ENCODE measurements around the gene ESD.
"Not testable (repeated sequence)": the region's sequence is repeated elsewhere in the genome, so short reads cannot be mapped to it uniquely, and the experiment has no call there.

ESD gene, protein sequence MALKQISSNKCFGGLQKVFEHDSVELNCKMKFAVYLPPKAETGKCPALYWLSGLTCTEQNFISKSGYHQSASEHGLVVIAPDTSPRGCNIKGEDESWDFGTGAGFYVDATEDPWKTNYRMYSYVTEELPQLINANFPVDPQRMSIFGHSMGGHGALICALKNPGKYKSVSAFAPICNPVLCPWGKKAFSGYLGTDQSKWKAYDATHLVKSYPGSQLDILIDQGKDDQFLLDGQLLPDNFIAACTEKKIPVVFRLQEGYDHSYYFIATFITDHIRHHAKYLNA

DNA sequence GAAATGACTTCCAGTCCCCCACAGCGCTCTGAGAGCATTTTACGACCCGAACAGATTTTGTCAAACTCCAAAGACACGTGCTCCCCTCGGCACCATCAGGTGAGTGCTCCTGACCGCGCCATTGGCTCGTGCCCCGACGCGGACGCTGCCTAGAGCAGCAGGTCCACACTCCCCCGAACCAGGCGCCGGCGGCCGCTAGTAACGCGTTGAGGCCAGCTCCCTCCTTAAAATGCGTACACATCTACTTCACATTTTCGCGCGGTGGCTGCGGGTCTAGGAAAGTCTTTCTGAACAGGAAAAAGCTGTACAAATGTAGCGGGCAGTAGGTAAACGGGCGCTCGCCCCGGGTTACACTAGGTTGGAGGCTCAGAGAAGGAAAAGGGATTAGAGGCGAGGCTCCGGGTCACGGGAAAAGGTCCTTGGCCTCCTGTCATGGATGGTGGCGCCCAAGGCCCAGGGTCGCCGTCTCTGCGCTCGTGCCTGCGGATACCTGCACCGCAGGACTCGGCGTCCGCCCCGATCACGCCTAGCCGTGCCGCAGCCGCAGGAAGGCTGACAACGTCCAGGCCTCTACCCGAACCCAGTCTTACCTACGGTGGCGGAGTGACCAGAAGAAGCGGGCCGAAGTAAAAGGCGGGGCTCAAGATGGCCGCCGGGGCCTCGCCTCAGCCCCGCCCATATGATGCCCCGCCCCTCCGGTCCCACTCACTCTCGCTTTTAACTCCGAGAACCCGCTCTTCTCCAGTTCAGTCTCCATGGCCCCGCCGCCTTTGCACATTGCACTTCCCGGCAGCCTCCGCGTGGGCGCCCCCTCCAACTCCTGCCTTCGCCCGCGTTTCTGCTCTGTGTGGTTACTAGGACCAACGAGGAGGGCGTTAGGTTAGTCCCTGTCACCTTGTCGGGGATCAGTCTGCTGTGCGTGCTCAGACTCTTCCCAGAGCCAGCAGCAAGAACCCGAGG, at the start of gene ESD:
Gene ESD, minus strand, starts transcription at position 647 of the 960 bp plus-strand sequence. CDS start 5,748 bp downstream, outside the sequence.
- DNase-seq = peak; percentile 96

DNA sequence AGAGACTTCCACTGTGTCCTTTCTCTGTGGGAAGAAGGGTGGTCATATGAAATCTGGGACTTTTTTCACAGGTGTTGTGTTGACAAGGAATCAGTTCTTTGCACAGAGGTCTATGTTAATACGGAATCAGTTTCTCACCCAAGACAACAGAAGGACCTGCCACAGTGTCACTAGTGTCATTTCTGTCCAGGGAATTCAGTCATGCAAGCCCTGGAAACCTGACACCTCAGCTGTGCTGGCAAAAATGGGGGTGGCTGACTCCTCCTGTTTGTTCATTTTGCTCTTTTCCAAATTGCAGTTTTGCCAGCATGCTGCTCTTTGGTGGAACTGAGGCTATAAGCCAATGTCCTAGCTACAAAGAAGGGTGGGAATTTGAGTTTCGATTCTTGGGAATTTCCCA, 49.8 kb upstream of the ESD start:
- no peak for DNase-seq

DNA sequence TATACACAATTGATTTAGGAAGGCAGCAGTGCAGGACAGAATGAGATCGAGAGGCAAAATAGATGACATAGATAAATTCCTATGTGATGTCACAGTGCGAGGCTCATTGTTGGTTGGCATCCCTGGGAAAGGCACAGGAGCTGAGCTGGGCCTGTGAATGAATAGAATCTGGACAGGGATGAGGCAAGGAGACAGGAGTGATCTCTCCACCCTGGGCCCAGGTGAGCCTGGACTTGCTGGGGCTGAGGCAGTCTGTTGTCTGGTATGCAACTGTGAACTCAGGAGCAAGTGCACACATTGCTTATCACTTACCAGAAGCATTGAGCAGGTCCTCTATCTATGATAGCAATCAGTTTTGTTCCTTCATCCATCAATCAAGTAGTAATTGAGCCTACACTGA, 48.2 kb upstream of the ESD start:
- DNase-seq = no peak

DNA sequence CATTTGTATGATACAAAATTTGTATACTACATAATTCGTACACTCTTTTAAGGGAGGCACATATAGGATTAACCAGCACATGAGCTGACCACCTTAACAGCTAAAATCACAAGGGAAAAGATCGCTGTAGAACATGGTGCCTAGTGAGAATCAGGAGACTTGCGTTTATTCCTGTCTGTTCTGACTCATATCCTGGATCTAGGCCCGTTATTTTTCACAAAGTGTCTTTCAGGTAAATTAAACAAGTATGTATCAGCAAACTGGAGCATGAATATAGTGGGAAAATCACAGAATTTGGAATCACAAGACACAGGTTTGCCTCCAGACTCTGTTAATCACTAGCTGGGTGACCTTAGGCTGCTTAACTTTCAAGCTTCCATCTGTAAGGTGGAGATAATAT, 47.5 kb upstream of the ESD start:
- DNase-seq = no peak

DNA sequence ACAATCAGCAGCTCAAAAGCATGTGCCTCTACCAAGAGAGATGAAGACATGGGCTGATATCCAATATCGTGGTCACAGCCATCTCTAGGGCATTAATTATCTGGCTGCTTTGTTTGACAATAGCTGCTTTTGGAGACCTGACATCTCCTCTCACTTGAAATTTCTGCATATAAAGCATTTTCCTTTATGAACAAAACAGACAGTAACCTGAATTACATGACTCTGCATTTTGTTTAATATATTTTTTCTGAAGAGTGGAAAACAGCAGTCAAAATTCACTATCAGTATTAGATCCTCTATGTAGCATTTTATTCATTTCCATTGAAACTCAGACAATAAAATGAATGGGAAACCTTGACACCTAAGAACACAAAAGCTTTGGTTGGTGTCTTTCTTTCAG, 42.4 kb upstream of the ESD start:
- DNase-seq = no peak

DNA sequence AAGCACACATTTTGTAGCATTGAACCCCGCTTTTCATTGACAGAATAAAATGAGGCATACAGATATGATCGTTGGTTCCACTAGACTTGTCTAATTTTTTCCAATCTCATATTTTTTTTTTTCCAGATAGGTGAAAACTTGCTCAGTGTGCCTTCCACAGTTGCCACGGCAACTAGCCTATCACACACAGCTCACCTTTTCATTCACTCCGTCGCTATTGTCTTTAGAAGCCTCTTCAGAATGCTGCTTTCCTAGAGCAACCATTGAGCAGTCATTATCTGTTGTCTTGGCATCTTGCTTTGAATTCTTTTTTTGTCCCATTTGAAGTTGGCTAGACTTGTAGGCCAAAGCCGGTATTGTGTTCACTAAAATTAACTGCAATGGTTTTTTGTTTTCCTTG, 37.7 kb upstream of the ESD start:
- no peak for DNase-seq

DNA sequence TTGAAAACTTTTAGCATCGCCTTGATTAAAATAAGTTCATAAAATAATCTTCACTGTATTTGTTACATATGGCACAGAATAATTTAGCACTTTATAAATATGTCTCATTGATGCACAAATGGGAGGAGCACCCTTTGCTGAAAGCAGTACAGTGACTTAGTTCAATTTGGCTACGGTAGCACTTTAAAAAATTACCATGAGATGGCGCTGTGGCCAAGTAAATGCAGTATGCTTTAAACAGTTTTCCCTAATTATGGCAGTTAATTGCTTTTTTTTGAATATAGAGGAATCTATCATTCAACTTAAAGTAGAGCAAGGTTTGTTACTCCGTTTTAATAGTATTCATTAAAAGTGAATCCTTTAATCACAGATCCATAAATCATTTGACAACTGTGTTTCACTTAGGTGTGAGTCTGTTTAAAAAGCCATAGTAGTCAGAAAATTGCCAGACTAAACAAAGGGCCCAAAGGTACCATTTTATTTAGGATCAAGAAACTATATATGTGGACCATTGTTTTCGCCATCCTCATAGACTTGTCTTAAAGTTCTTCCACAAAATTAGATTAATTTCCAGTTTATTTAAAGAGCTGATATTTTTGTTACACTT, 34.7 kb upstream of the ESD start:
- DNase-seq = peak; percentile 71 to 72

DNA sequence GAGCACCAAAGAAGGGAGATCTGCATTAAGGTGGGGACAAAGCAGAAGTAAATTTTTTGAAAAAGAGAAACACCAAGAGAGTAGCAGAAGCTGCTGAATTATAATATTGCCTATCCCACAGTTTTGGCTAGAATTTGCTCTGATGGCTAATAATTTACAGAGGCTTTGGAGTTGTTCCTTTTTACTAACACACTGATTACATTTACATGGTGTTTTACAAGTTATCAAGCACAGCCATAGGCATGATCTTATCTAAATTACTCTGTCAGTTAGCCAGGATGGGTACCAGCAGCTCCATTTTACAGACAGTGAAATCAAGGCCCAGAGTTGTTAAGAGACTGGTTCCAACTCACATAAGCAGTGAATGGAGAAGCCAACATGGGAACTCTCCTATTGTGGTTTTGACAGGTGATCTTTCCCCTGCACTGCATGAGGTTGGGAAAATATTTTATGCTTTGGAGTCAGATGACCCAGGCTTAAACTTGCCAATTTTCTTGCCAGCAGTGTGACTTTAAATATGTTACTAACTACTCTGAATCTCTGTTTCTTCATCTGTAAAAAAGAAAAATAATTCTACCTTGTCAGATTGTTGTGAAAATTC, 33.5 kb upstream of the ESD start:
- no peak for DNase-seq

DNA sequence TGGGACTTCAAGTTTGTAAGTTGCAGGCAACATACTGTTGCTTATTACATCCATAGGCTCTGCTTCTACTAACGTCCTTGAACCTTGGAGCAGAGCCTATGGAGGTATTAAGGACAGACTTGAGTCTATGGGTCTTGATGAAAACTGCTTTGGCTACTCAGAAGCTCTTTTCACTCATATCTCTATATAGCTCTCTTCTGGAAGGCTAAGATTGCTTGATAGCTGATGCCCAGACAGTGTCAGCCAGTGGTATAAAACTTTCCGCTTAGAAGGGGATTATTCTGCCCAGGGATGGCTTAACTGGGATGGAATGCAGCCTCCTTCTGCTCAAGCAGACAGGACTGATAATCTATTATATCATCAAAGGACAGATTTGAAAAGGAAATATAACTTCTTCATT, 25.6 kb upstream of the ESD start:
- DNase-seq = no peak

DNA sequence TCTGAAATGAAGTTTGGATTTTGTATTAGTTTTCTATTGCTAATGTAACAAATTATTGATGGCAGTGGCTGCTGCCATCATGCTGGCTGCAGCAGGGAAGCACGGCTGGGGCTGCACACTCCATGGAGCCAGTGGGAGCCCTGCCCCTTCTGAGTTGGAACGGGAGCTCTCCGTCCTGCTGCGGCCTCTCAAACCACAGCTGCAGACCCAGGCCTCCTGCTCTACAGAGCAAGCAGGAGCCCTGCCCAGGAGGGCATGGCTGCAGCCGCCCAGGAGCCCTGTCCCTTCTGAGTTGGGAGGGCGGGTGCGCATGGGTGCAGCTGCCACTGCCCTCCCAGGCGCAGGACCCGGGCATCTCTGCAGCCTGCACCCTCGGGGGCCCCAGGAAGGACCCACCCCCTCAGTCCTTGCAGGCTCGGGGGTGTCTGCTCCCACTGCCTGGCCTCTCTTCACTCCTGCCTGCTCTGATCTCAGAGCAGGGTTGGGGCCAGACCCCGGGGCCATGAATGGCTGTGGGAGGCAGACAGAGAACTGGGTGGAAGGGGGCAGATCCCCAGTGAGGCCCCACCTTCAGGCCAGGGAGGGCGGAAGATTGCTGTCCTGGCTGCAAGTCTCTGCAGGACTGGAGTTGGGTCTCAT, 21.0 kb upstream of the ESD start:
- DNase-seq = no peak

DNA sequence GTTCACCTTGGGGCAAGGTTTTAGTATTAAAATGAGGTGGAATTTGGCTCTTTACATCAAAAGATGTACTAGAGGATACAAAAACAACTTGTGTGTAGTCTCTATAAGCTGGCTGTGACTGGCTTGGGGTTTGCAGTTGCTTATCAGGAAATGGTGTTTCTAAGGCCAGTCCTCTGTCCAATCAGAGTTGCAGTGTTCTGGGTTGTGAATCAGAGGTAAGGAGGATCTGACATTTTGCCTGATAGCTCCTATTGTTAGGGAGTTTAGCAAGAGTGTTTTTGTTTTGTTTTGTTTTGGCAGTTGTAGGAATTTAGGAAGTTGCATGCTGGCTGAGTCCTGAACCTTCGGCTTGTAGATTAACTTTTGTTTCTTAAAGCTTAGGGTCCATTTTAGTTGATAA, 20.1 kb upstream of the ESD start:
- DNase-seq = no peak

DNA sequence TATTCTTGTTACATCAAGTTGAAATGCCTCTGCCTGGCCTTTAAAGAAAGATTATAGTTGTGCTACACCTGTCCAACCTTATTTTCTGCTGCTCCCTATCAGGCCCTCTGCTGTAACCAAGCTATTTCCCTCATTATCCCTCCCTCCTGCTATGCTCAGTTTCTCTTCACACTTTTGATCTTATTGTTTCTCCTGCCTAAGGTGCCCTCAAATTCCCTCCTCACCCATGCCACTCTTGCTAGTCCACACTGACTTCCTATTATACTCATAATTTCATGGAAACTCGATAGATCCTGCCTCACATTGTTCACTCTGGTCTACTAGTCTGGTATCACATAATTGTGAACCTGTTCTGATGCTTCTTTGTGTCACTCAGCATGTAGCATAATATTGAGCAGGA, 19.4 kb upstream of the ESD start:
- DNase-seq = no peak

DNA sequence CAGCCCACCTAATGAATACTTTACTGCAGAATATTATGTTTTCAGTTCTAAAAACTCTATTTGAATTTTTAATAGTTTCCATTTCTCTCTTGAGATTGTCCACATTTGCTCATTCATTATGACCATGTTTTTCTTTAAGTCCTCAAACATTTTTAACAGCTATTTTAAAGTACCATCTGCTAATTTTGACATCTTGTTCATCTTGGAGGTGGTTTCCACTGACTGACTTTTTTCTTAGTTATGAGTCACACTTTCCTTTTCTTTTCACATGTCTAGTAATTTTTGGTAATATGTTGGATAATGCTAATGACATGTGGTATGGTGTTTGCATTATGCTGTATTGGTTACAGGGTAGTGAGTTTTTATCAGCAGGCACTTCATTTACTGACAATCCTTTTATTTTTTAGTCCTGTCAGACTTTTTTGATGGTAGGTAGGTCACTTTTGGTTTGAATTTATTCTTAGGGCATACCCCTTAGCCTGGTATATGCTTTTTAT, 15.4 kb upstream of the ESD start:
- no peak for DNase-seq

DNA sequence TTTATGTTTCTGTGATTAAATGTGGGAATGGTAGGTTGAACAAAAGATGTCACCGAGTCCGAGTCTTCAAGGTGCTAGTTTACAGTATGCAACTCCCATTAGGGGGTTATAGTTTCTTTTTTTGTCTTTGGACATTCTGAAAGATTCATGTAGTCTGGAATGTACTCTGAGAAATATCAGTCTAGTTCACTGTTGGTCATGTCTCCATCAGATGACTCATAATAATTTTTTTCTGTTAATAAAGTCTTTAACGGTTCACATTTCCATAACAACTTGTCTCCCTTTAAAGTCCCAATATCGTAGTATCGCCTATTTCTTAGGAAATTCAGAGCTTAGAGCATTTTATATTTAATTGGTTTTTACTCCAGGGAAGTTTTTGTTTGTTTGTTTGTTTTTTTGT, 13.5 kb upstream of the ESD start:
- no peak for DNase-seq

DNA sequence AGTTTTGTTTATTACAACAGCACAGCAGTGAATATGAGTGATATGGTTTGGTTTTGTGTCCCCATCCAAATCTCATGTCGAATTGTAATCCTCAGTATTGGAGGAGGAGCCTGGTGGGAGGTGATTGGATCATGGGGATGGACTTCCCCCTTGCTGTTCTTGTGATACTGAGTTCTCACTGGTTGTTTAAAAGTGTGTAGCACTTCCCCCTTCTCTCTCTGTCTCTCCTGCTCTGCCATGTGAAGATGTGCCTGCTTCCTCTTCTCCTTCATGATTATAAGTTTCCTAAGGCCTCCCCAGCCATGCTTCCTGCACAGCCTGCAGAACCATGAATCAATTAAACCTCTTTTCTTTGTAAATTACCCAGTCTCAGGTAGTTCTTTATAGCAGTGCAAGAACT, 8.0 kb upstream of the ESD start:
- not testable (repeated sequence) for DNase-seq

DNA sequence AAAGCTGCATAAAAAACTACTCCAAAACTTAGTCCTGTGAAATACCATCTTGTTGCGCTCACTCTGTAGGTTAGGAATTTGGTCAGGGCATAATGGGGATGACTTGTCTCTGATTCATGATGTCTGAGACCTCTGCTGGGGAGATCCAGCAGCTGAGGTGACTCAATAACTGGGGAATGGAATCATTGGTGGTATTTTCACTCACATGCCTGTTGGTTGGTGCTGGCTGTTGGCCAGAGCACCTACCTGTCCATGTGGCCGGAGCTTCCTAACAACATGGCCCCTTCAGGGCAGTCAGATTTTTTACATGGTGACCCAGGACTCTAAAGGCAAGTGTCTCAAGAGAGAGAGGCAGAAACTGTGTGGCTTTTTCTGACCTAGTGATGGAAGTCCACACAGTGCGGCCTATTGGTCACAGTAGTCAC, 7.4 kb upstream of the ESD start:
- DNase-seq = no peak

DNA sequence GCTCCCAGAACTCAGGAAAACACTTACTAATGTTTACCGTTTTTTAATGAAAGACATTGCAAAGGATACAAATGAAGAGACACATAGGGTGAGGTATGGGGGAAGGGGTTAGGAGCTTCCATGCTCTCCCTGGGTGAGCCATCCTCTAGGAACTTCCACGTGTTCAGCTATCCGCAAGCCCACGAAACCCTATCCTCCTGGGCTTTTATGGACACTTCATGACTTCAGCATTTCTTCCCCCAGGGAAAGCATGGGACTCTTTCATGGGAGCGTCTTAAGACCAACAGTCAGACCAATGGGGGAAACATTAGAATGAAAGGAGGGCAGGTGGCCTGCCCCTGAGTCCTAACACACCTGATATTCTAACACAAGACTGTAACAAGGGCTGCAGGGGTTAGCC, 6.6 kb upstream of the ESD start:
- DNase-seq = no peak

DNA sequence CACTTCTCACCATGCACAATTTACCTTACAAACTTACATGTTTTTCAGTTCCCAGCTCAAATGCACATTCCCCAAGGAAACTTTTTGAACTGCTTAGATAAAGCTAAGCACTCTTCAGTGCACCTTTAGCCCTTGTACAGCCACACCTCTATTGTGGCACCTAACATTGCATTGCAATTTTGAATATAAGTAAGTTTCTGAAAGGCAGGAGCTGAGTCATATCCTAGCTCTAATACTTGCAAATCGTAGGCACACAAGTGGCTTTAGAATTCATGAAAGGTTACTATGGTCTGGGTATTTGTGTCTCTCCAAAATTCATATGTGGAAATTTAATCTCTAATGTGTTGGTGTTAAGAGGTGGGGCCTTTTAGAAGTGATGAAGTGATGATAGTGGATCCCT, 4.9 kb upstream of the ESD start:
- no peak for DNase-seq

DNA sequence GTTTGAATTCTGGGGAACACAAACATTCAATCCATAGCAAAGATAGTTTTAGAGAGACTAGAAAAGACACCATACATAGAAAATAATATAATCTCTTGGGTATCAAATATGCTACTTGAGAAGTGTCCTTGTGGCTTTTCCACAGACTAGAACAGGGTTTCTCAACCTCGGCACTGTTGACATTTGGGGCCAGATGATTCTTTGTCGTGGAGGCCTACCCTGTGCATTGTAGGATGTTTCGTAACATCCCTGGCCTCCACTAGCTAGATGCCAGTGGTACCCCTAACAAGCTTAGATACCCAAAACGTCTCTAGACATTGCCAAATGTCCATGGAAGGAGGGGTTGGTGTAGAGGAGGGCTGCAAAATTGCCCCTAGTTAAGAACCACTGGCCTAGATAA, 2.2 kb upstream of the ESD start:
- DNase-seq = no peak

DNA sequence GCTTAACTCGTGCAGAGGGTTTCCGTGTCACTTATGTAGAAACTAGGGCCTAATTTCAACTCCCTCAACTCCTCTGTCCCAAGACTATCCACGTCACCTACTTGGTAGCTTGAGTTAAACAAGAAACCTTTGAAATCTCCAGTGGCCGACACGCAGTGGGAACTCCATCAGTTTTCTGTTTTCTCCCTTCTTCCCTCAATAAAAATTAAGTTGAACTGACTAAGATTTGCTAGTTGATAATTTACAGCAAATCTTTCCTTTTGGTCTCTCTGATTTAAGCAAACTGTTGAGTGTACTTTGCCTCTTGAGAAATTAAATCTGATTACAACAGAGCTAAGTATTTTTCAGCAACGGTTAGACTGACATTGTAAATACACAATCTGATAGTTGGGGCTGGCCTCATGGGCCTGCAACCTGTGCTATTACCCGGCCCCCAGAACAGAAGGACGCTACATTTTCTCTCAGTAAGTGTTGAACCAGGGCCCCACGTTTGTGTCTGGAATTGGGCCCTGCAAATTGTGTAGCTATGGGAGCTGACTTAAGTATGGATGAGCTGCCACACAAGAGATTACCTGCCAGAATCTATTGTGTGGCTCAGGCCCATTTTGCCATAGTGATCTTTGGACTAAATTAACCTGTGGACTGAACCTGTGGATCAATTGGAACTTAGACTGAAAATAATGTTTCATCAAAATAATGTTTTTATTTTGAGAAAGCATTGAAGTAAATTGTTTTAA, 708 bp upstream of the ESD start:
- DNase-seq = no peak

DNA sequence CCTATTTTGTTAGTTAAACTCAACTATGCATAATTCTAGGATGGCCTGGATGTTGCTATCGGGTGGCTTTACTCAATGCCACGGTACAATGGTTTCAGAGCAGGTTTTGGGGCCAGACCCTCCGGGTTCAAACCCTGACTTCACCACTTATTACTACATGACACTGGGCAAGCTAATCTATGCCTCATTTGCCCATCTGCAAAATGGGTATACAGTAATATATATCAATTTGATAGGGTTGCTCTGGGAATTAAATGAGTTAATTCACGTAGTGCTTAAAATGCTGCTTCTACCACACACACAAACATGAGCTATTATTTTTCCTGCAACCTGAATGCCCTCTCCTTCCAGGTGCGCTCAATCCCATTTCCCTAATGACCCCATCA, 839 bp downstream of the ESD start:
- DNase-seq = no peak

DNA sequence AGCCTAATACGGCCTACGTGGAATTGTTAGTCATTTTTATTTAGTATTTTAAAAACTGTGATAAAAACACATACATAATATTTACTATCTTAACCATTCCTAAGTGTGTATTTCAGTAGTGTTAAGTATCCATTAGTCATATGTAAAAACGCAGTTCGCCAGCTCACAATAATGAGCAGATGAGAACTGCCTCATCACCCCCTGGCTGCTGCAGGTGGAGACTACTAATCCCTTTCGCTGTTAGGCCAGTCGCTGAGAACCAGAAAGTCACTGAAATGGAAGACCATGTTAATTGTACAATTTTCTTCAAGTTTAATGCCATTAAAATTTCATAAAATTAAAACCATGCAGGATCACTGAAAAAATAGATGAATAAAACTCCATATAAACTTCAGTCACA, 1.6 kb downstream of the ESD start:
- DNase-seq = no peak

All from Kasumi-1 (cell line).